Bone marrow (tissue), 2 donors: ENCODE measurements around the gene EFEMP2.

Source experiments
- DNase-seq, 2 donors: peaks; one replicate each; lab custom pipeline; 2025; lab: John Stamatoyannopoulos, UW

Gene EFEMP2

DNA sequence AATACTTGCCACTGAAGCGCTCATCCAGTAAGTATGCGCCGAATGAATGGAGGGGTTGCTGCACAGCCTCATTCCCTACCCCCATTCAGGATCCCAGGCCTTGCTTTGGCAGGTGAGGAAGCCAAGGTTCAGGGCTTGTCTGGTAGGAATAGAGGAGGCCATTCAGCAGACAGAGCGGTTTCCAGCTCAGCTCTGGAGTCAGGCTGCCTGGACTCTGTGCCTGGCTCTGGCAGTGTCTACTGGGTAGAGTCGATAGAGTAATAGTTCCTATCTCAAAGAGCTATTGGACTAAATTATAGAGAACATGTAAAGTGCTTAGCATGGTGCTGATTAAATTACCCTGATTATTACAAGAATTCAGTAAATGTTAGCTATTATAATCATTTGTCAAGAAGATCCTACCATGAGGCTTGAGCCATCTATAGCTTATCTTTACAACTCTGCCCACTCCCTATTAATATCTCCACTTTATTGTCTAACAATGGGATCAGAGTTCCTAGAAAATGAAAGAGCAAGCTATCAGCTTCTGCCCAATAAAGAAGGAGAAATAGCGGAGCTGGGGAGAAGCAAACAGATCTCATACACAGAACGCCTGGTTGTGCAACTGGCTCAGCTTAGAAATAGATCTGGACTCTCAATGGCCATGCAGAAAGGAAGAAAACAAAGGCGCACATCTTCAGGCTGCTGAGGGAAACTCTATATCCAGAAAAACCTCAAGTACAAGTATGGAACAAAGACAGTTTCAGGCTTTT lies 45.4 kb downstream of the EFEMP2 start:
- no peak for DNase-seq

DNA sequence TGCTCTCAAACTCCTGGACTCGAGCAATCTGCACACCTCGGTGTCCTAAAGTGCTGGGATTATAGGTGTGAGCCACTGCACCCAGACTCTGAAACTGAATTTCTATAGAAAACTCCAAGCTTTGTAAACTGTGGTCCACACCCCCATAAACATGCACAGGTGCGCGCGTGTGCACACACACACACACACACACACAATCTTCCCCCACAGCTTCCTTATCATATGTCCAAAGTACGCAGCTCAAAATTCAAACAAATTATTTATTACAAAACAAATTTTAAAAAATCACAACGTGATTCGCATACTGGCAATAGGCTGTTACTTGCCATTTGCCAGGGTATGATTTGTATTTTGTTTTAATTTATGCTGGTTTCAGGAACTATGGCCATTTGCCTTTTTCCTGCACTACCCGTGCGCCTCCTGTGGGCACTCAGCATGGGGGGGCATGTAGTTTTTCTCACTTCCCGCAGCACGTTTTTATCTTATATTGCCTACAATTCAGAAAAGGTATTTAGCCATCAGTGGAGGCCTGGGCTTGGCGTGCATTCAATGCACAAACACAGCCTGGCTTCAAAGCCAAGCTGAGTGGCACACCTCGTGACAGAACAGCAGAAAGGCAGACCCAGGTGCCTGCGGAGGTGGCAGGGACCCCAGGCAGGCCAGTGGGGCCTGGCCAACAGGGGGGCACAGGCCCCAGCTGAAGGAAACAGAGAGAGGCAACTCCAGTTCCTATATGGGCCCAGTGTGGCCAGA lies 49.6 kb downstream of the EFEMP2 start:
- no peak for DNase-seq

DNA sequence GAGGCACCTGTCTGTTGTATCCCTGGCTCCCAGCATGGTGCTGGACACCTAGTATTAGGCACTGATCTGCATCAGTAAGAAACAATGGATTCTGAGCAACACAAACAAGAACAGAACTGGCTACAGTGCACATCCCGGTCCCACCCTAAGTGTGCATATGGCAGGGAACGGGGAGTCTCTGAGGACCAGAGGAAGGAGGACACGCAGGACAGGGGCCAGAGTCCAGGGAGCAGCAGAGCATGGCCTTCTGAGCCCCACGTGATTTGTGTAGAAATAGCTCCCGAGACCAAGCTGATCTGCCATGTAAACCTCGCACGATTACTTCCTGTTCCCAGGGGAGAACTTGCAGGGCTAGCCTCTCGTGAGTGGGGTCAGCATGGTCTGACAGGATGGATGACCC lies 51.5 kb downstream of the EFEMP2 start:
- no peak for DNase-seq

DNA sequence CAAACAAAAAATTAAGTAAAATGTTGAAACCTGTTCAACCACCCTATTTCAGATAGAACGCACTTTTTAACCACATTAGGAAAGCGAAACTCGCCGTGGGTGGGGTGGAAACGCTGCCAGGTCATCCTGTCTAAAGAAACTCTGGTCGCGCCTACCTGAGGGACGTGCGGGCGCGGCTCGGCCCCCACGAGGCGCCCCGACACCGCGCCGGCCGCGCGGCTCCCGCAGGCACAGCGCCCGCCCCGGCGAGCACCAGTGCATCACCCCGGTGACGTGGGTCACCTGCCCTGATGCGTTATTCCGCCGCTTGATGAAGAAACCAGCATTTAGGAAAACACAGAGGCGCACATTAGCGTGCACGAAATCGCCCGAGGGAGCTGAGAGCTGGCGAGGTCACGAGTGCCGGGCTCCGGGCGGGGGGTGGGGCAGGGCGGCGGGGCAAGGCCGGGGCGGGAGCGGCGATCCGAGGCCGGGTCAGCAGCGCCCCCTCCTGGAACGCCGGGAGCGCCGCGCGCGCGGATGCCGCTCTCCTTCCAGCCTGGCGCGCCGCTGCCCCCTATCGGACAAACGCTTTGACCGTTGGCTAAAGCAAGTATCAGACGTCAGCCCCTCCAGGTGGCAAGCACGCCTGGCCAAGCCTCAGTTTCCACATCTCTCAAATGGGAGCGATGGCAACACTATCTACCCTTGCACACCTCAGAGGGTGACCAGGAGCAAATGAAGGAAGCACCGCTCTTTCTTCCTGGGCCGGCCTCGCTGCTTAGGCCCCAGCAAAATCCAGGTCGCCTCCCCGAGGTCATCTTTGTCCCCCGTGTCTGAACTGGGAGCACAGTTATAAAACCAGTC lies 54.5 kb downstream of the EFEMP2 start:
- peak; percentile 76 to 87 for DNase-seq

DNA sequence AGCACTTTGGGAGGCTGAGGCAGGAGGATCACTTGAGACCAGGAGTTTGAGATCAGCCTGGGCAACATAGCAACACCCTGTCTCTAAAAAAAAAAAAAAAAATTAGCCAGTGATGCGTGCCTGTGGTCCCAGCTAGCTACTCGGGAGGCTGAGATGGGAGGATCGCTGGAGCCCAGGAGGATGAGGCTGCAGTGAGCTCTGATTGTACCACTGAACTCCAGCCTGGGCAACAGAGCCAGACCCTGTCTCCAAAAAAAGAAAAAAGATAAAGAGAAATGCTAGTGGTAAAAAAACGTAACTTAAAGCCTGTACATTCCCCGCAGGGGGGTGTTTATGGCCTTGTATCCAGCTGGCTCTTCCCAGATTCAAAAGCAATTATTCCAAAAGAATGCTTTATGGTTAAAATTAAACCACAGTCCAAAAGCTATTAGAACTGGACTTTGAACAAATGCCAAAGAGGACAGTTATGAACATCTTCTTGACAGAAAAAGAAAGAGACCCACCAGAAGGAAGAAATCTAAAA lies 55.2 kb downstream of the EFEMP2 start:
- DNase-seq = no peak

DNA sequence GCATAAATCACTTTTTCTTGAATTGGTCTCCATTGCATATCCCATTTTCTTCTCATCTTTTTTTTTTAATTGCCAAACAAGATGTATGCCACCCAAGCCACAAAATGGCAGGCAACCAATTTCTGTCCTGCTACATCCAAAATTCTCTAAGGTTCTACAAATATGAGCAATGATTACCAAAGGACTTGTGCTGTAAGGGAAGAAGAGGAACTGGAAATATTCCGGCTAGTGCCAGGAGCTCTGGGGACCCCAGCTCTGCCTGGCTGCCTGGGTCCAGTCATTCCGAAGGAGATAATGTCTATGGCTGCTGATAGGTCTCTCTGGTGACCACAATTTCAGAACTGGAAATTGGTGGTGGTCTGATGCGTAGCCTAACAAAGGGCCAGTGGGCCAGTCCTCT lies 55.9 kb downstream of the EFEMP2 start:
- no peak for DNase-seq
